ENCODE results near the gene GUCD1.

The GUCD1 gene

DNA sequence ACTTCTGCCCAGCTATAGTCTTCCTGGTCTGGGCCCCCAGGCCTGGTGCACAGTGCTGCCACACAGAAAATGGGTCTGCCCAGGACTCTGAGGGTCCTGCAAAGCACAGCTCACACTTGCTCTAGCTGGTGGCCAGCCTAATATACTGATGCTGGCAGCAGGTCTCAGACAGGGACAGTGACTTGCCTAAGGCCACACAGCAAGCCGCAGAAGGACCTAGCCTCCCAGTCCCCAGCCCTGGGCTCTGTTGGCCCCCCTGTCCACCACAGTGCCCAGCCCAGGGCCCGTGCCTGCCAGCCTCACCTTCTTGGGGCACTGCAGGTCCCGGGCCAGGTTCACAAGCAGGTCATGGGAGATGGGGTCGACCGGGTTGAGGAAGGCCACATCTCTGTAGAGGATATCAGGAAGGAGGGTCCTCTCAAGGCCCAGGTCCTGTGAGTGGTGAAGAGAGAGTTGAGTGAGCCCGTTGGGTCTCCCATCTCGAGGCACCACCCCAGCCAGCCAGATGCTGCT lies 34.6 kb upstream of the GUCD1 start:
- no peak for DNase-seq

GRCh38 chr22:24588757-24589481 lies 34.0 kb upstream of the GUCD1 start:
- DNase-seq: no peak

DNA sequence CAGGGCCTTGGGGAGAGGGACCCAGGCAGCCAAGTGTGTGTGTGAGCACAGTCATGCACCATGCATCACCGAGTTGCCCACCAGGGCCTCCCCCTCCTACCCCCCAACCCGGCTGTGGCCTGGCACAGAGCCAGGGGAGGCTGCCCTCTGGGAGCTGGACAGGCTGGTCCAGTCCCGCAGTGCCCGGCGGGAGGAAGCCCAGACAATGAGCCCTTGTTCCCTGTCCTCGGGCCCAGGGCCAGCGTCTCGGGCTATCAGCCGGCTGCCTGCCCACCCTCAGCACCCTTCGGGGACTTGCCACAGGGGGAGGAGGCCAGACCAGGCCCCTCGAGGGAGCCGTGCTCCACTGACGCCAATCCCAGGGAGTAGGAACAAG lies 33.4 kb upstream of the GUCD1 start:
- no peak for DNase-seq

GRCh38 chr22:24587948-24588347 lies 33.0 kb upstream of the GUCD1 start:
- DNase-seq: no peak

- DNase-seq: no peak
These were observed 32.3 kb upstream of the GUCD1 start for GRCh38 chr22:24587251-24587650.

GRCh38 chr22:24585927-24586546 lies 31.1 kb upstream of the GUCD1 start:
- DNase-seq: no peak

GRCh38 chr22:24585461-24585860 lies 30.5 kb upstream of the GUCD1 start:
- no peak for DNase-seq

GRCh38 chr22:24584871-24585411 lies 30.0 kb upstream of the GUCD1 start:
- DNase-seq: no peak

GRCh38 chr22:24584166-24584790 lies 29.3 kb upstream of the GUCD1 start:
- DNase-seq: no peak

GRCh38 chr22:24583221-24584165 lies 28.6 kb upstream of the GUCD1 start:
- DNase-seq: no peak

DNA sequence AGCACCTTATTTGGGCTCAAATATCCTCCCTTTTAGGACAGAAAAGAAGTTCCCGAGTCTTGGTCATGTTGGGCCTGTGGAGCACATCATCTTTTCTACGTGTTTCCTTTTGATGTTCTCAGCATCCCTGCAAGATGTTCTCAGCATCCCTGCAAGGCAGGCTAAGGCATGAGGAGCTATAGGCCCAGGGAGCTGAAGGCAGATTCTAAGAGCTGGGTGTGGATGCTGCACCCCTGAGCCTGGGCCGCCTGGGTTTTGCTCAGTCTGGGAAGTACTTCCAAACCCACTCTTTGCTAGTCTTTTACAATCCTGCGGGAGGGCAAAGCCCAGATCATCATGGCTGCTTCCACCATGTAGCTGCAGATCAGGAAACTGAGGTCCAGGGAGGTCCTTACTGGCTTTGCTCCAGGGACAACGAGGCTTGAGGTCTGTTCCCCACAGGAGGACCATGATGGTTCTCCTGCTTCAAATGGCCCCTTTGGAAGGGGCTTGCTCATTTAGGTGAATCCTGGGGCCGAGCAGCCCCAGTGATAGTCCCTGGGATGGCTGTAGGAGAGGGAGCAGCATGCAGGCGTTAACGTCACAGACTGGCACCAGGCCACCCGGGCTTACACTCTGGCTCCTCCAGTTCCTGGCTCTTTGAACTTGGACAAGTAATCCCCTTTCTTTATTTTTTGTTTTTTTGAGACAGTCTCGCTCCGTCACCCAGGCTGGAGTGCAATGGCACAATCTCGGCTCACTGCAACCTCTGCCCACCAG lies 27.3 kb upstream of the GUCD1 start:
- no peak for DNase-seq

GRCh38 chr22:24580276-24580675 lies 25.3 kb upstream of the GUCD1 start:
- DNase-seq: no peak

- no peak for DNase-seq
These were observed 24.3 kb upstream of the GUCD1 start for GRCh38 chr22:24579258-24579601.

- no peak for DNase-seq
These were observed 23.7 kb upstream of the GUCD1 start for GRCh38 chr22:24578355-24579257.

GRCh38 chr22:24576778-24577177 lies 21.8 kb upstream of the GUCD1 start:
- DNase-seq: no peak

DNA sequence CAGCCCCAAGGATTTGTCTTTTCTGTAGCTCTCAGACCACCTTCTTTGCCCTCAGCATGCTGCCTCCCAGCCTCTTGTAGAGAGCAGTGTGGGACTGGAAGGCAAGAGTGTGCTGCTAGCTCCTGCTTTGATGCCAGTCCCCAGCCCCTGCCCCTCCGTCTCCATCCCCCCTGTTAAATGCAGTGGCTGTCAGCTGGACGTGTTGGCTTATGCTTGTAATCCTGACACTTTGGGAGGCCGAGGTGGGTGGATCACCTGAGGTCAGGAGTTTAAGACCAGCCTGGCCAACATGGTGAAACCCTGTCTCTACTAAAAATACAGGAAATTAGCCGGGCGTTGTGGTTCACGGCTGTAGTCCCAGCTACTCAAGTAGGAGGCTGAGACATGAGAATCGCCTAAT lies 16.3 kb upstream of the GUCD1 start:
- no peak for DNase-seq

GRCh38 chr22:24567668-24568067 lies 12.7 kb upstream of the GUCD1 start:
- no peak for DNase-seq

DNA sequence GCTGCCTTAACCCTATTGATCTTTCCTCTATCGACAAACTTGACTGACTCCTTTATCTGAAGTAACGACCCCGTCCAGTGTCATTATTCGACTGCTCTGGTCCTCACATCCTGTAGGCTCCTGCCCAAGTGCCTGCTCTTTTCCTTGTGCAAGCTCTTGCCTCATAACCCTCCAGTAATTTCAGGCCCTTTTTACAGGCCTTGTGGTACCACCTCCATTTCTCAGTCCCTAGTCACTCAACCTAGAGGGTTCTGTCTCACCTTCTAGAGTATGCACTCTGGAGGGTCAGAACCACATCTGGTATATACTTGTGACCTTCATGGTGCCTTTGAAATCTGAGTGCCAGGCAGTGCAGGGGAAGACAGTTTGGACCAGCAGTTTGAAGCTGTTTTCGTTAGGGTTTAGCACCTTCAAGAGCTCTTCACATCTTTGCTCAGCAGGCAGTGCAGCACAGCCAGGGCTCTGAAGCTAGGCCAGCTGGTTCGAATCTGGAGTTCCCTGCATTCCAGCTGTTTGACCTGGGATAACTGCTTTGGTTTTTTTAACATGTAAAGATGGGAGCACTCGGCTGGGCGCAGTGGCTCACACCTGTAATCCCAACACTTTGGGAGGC lies 12.1 kb upstream of the GUCD1 start:
- DNase-seq: no peak

DNA sequence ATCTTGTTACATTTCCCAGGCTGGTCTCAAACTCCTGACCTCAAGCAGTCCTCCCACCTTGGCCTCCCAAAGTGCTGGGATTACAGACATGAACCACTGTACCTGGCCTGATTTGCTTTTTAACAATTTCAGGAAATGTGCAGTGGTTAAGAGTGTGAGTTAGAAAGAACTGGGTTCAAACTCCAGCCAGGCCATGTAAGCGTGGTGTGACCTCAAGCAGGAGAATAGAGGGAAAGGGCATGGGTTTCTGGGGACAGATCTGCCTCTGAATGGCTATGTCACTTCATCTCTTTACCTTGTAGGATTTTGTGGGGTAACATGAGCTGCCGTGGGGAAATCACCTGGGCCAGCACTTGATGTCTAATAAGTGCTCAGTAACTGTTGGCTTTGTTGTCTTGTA lies 10.1 kb upstream of the GUCD1 start:
- DNase-seq: no peak

GRCh38 chr22:24564376-24565058 lies 9.6 kb upstream of the GUCD1 start:
- DNase-seq: no peak

Data from T1000 (cell line).